HCT116 (cell line): ENCODE data around the gene CCDC15. TPM values are rescaled to one million over a fixed set of nuclear protein-coding genes. Genes with fewer than 3 reads are reported as not detected.
A peak's percentile ranks its signal among the peaks of the same experiment; 100 is the strongest.

Source experiments
- EZH2 ChIP-seq: fragments of 200-600 bp; sonication (generic); IDR thresholded peaks from 2 replicates; pipeline ENCODE4 v1.6.1; 2017; ENCODE audit warnings: antibody characterized with exemption, mixed run types
- EZH2phosphoT487 ChIP-seq: fragments of 200-600 bp; IDR thresholded peaks from 2 replicates; pipeline ENCODE4 v1.6.1; 2018; ENCODE audit warnings: antibody characterized with exemption, borderline replicate concordance
- POLR2A ChIP-seq: IDR thresholded peaks from 2 replicates; pipeline ENCODE4 v1.7.0; 2011; ENCODE audit warnings: borderline replicate concordance; ENCODE audit not compliant: insufficient read depth, insufficient read length; ENCODE audit errors: extremely low read depth
- POLR2AphosphoS5 ChIP-seq: IDR thresholded peaks from 2 replicates; pipeline ENCODE4 v1.6.1; 2011; ENCODE audit warnings: mild to moderate bottlenecking, low read depth, low read length, moderate library complexity
- SRF ChIP-seq: IDR thresholded peaks from 2 replicates; pipeline ENCODE4 v1.6.1; 2012; ENCODE audit warnings: low read depth
- TCF7L2 ChIP-seq: IDR thresholded peaks from 2 replicates; pipeline ENCODE4 v1.7.0; 2011; ENCODE audit warnings: borderline replicate concordance, inconsistent platforms; ENCODE audit not compliant: insufficient read depth, insufficient read length; ENCODE audit errors: extremely low read depth
- YY1 ChIP-seq: IDR thresholded peaks from 2 replicates; pipeline ENCODE4 v1.6.1; 2011; ENCODE audit warnings: low read length, low read depth, moderate library complexity, mild to moderate bottlenecking; ENCODE audit not compliant: insufficient replicate concordance; ENCODE audit errors: extremely low read depth
- total RNA-seq: library from RNA; stranded (reverse); gene quantifications from one replicate; pipeline ENCODE4 v1.2.1, GENCODE V29; 2021; ENCODE audit not compliant: unreplicated experiment
- TF ChIP-seq, protein P1 (sequence below): IDR thresholded peaks from 2 replicates; pipeline ENCODE4 v1.6.1; 2011; ENCODE audit warnings: mild to moderate bottlenecking, low read length, moderate library complexity; ENCODE audit not compliant: insufficient replicate concordance; ENCODE audit errors: extremely low read depth
- TF ChIP-seq, protein P2 (sequence below): IDR thresholded peaks from 2 replicates; pipeline ENCODE4 v1.6.1; 2012
- TF ChIP-seq, protein P3 (sequence below), 3 experiments: fragments of 200-600 bp in 1 of 3; sonication (generic) in 1 of 3; IDR thresholded peaks in 2 of 3; conservative IDR thresholded peaks in 1 of 3; 2 replicates each; pipeline ENCODE4 v1.5.1; 2012 to 2017; ENCODE audit warnings: low read depth in 2 of 3, low read length in 2 of 3, antibody characterized with exemption in 1 of 3, borderline replicate concordance in 1 of 3, control low read depth in 1 of 3, mild to moderate bottlenecking in 1 of 3, mixed read lengths in 1 of 3, mixed run types in 1 of 3, moderate library complexity in 1 of 3; ENCODE audit not compliant: insufficient read depth in 1 of 3

CCDC15 gene
- total RNA-seq, 1 experiment from 2014 or later: 2.4 TPM

DNA sequence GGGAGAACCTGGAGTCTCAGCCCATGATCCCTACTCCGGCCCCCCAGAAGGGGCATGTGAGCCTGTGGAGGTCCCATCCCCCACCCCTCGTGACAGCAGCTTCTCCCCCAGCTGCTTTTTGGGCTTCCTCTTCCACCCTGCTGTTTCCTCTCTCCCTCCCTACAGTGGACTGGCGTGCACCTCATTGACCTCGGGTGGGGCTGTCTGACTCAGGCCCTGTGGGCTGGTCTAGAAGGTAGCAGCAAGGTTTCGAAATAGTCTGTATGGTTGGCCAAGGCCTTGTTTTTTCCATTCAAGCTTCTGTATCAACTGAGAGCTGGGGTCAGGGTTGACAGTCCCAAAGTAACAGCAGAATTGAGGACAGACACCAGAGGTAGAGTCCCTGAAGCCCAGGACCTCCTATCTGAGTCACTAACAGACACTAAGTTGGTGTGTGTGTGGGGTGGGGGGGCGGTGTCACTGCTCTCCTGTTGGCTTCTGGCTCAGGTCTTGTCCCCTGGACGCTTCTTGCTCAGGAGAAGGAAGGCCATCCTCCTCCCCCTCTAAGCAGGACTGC is 116.8 kb downstream of the CCDC15 start (continued):
- TF ChIP-seq EZH2phosphoT487 (no peak), SRF (no peak), TCF7L2 (no peak), EZH2 (no peak), POLR2A (no peak), YY1 (peak; percentile 37), POLR2AphosphoS5 (peak; percentile 47; the same call in 1 of the 2 replicates)
- TF ChIP-seq, protein P1, sequence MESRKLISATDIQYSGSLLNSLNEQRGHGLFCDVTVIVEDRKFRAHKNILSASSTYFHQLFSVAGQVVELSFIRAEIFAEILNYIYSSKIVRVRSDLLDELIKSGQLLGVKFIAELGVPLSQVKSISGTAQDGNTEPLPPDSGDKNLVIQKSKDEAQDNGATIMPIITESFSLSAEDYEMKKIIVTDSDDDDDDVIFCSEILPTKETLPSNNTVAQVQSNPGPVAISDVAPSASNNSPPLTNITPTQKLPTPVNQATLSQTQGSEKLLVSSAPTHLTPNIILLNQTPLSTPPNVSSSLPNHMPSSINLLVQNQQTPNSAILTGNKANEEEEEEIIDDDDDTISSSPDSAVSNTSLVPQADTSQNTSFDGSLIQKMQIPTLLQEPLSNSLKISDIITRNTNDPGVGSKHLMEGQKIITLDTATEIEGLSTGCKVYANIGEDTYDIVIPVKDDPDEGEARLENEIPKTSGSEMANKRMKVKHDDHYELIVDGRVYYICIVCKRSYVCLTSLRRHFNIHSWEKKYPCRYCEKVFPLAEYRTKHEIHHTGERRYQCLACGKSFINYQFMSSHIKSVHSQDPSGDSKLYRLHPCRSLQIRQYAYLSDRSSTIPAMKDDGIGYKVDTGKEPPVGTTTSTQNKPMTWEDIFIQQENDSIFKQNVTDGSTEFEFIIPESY: no peak
- TF ChIP-seq, protein P2, sequence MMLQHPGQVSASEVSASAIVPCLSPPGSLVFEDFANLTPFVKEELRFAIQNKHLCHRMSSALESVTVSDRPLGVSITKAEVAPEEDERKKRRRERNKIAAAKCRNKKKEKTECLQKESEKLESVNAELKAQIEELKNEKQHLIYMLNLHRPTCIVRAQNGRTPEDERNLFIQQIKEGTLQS: no peak
- TF ChIP-seq, protein P3, sequence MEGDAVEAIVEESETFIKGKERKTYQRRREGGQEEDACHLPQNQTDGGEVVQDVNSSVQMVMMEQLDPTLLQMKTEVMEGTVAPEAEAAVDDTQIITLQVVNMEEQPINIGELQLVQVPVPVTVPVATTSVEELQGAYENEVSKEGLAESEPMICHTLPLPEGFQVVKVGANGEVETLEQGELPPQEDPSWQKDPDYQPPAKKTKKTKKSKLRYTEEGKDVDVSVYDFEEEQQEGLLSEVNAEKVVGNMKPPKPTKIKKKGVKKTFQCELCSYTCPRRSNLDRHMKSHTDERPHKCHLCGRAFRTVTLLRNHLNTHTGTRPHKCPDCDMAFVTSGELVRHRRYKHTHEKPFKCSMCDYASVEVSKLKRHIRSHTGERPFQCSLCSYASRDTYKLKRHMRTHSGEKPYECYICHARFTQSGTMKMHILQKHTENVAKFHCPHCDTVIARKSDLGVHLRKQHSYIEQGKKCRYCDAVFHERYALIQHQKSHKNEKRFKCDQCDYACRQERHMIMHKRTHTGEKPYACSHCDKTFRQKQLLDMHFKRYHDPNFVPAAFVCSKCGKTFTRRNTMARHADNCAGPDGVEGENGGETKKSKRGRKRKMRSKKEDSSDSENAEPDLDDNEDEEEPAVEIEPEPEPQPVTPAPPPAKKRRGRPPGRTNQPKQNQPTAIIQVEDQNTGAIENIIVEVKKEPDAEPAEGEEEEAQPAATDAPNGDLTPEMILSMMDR (IDR thresholded peaks at IDR 0.05 in 2 of 3, conservative IDR thresholded peaks at IDR 0.05 in 1 of 3; ENCODE audit: borderline replicate concordance in 1 of 3, insufficient read depth in 1 of 3, low read depth in 2 of 3, low read length in 2 of 3): no peak
